ENCODE results near the gene C20orf204. TPM values are rescaled to one million over a fixed set of nuclear protein-coding genes. Genes with fewer than 3 reads are reported as not detected.

The C20orf204 gene
- total RNA-seq, 1 donor from 2014 or later: 0.98 TPM

DNA sequence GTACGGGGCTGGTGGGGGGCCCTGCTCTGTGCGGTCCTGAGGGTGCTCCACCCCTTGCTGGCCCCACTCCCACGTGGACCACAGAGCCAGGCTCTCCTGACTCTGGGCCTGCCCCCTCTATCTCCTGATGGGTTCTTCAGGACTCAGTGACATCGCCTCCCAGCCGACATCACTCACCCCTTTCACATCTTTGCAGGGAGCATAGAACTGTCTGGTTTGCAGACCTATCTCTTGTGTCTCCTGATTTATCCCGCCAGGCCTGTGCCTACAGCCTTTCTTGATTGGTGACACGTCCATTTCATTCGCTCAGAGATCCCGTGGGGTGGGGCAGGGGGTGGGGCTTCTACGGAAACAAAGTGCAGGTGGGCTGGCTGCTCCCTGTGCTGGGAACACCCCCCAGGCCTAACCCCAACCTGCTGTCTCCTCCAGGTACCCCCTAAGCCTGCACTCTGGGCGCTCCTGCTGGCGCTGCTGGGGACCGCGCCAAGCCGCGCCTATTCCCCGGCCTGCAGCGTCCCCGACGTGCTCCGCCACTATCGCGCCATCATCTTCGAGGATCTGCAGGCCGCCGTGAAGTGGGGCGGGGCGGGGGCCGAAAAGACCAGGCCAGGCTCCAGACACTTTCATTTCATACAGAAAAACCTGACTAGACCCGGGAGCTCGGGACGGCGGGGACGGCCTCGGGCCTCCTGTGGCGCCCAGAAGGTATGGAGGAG lies 1.7 kb downstream of the C20orf204 start:
- intact Hi-C loops (cut with DNase I): no loop called here
- peaks cover 7% of the 10 kb centered on the region for H3K27me3 ChIP-seq
- H3K4me1 ChIP-seq: peaks cover 46% of the 10 kb centered on the region
- peaks cover 0 to 5% of the 10 kb centered on the region in 2 donors for H3K36me3 ChIP-seq
- no peaks in the 10 kb centered on the region for H3K9me3 ChIP-seq
- H3K4me3 ChIP-seq: peak overlapping the region; percentile 47 to 60
- DNase-seq (ENCODE audit: extremely low spot score in 2 of 2): no peak
- no peak overlapping the region for H3K27ac ChIP-seq
- TF ChIP-seq, protein P1, sequence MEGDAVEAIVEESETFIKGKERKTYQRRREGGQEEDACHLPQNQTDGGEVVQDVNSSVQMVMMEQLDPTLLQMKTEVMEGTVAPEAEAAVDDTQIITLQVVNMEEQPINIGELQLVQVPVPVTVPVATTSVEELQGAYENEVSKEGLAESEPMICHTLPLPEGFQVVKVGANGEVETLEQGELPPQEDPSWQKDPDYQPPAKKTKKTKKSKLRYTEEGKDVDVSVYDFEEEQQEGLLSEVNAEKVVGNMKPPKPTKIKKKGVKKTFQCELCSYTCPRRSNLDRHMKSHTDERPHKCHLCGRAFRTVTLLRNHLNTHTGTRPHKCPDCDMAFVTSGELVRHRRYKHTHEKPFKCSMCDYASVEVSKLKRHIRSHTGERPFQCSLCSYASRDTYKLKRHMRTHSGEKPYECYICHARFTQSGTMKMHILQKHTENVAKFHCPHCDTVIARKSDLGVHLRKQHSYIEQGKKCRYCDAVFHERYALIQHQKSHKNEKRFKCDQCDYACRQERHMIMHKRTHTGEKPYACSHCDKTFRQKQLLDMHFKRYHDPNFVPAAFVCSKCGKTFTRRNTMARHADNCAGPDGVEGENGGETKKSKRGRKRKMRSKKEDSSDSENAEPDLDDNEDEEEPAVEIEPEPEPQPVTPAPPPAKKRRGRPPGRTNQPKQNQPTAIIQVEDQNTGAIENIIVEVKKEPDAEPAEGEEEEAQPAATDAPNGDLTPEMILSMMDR (IDR thresholded peaks at IDR 0.05): no peak
- TF ChIP-seq POLR2A (IDR thresholded peaks at IDR 0.05) (no peak), POLR2AphosphoS5 (IDR thresholded peaks at IDR 0.05; ENCODE audit: insufficient read depth in 1 of 2, low read depth in 1 of 2) (no peak)

DNA sequence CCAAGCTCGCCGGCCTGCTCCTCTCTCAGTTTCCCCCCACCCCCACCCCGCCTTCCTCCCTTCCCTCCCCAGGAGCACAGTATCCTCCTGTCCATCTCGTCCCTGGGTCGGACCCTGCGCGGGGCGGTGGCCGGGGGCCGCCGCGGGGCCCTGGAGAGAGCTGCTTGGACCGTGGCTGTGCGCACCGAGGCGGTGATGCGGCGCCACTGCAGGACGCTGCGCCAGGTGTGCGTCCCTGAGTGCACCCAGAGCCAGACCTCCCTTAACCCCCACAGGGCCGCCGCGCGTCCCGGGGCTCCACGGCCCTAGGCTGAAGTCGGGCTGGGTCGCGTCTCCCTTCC lies 2.2 kb downstream of the C20orf204 start:
- H3K9me3 ChIP-seq: no peaks in the 10 kb centered on the region
- H3K4me1 ChIP-seq: peaks cover 46% of the 10 kb centered on the region
- H3K27me3 ChIP-seq: peaks cover 7% of the 10 kb centered on the region
- intact Hi-C loops (cut with DNase I): no loop called here
- no peak for TF ChIP-seq POLR2AphosphoS5 (IDR thresholded peaks at IDR 0.05; ENCODE audit: insufficient read depth in 1 of 2, low read depth in 1 of 2)
- TF ChIP-seq, protein P1 (IDR thresholded peaks at IDR 0.05): no peak
- no peak for TF ChIP-seq POLR2A (IDR thresholded peaks at IDR 0.05)
- DNase-seq (ENCODE audit: extremely low spot score in 2 of 2): no peak
- no peaks in the 10 kb centered on the region for H3K36me3 ChIP-seq
- peak overlapping the region; percentile 47 to 60 for H3K4me3 ChIP-seq
- no peak overlapping the region for H3K27ac ChIP-seq

DNA sequence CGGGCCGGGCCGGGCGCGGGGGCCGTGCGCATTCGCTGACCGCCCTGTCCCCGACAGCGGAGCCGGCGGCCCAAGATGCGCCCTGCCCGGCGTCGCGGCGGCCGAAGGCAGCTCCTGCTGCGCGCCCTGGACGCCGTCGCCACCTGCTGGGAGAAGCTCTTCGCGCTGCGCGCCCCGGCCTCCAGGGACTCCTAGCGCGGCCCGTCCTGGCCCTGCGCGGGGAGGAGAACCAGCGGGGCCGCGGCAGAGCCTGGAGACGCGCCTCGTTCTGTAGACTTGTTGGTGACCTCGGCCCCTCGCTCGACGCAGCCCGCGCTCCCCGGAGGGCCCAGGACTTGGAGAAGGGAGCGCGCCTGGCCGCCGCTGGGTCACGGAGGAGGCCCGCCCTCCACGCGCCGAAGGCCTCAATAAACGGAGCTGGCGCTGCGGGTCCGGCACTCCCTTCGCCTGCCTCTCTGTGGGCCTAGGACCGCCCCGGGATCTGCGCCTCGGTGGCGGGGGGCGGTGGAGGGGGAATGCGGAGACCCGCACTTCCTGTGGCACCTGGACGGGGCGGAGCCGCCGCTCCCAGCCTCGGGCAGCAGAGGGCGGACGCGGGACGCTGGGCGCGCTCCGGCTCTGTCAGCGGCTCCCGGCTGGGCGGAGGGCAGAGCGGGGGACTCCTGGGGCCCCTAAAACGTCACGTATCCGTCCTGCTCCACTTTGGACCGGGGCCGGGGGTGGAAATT lies 2.7 kb downstream of the C20orf204 start:
- Histone ChIP-seq H3K9me3 (no peaks in the 10 kb centered on the region), H3K27me3 (peaks cover 7% of the 10 kb centered on the region), H3K36me3 (no peaks in the 10 kb centered on the region), H3K4me1 (peaks cover 46% of the 10 kb centered on the region), H3K4me3 (peak overlapping the region; percentile 47 to 60), H3K27ac (peak overlapping the region; percentile 21)
- no peak for DNase-seq (ENCODE audit: extremely low spot score in 2 of 2)
- TF ChIP-seq POLR2A (IDR thresholded peaks at IDR 0.05) (no peak), POLR2AphosphoS5 (IDR thresholded peaks at IDR 0.05; ENCODE audit: insufficient read depth in 1 of 2, low read depth in 1 of 2) (peak in 1 of 2 donors; percentile 49)
- TF ChIP-seq, protein P1 (IDR thresholded peaks at IDR 0.05): peak in 2 of 3 experiments; percentile 22 to 56
- intact Hi-C loops (cut with DNase I): no loop called here

DNA sequence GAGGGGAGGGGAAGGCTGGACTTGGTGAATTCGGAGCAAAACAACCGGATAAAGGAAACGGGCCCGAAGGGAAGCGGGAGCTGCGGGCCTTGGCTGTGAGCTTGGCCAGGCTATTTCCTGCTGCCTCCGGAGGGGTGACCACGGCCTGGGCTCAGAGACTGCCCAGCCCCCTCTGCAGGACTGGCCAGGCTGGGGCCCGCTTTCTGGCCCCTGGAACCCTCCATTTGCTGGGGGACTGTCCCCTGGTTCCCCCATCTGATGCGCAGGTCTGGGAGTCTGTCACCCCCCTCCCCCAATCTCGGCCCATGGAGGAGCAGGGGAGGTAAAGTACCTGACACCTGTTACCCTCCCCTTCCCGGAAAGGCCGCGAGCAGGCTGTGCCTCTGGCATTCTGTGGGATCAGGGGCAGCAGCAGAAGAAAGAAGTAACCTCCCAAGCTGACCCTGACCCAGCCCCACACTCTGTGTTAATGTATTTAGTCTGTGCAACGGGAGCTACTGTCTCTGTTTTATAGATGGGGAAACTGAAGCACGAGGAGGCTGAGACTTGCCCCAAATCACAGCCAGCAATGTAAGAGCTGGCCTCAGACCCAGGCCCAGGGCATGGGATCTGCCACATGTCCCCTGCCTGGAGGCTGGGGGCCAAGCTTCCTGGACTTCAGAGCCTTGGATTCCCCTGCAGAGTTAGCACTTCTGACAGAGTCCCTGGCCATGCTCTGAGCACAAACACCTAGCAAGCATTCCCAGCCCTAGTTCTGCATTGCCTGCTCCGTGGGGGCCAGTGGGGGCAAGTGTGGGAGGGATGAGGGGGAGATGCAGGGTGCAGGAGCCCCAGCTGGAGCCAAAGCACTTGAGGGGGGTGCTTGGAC lies 3.5 kb downstream of the C20orf204 start:
- Histone ChIP-seq H3K4me1 (peaks cover 46% of the 10 kb centered on the region), H3K9me3 (no peaks in the 10 kb centered on the region), H3K27me3 (peaks cover 7% of the 10 kb centered on the region), H3K4me3 (peak overlapping the region; percentile 47 to 60), H3K27ac (peak overlapping the region; percentile 21), H3K36me3 (no peaks in the 10 kb centered on the region)
- intact Hi-C loops (cut with DNase I): no loop called here
- TF ChIP-seq, protein P1 (IDR thresholded peaks at IDR 0.05): no peak
- TF ChIP-seq POLR2AphosphoS5 (IDR thresholded peaks at IDR 0.05; ENCODE audit: insufficient read depth in 1 of 2, low read depth in 1 of 2) (peak in 1 of 2 donors; percentile 16), POLR2A (IDR thresholded peaks at IDR 0.05) (no peak)
- no peak for DNase-seq (ENCODE audit: extremely low spot score in 2 of 2)

Measured in vagina (tissue), 2 donors.